ENCODE results near the gene MBP. TPM values are rescaled to one million over a fixed set of nuclear protein-coding genes. Genes with fewer than 3 reads are reported as not detected.

Gene MBP
- total RNA-seq, 1 experiment from 2014 or later: 88.8 TPM

- H3K4me1 ChIP-seq (ENCODE audit: control insufficient read depth, insufficient read depth, low read length): peaks cover 8% of the 10 kb centered on the region; the same call in 1 of the 2 replicates
- no TSS peak for BruUV-seq (replicated peaks)
- H3K36me3 ChIP-seq (ENCODE audit: control insufficient read depth, insufficient read depth, low read length): no peaks in the 10 kb centered on the region
- intact Hi-C loops (cut with micrococcal nuclease; ENCODE audit: unreplicated experiment) (no loop called here), in situ Hi-C loops (cut with HindIII; ENCODE audit: low pct_unique_long_range_greater_than_20kb, low sequenced_read_pairs) (no loop called here)
- no peak for TF ChIP-seq REST (IDR thresholded peaks at IDR 0.05; ENCODE audit: insufficient read depth in 1 of 2, low read depth in 2 of 2, low read length in 1 of 2)
- TF ChIP-seq CTCF (IDR thresholded peaks at IDR 0.05): no peak
- TF ChIP-seq SIN3A (IDR thresholded peaks at IDR 0.05; ENCODE audit: borderline replicate concordance, insufficient read depth, low read depth, low read length): no peak
- no peak for TF ChIP-seq POLR2AphosphoS5 (IDR thresholded peaks at IDR 0.05; ENCODE audit: low read depth, low read length)
- no peak for TF ChIP-seq TCF7L2 (IDR thresholded peaks at IDR 0.05; ENCODE audit: low read depth, low read length)
- no peak overlapping the region for H3K4me3 ChIP-seq (ENCODE audit: low read depth in 2 of 2, low read length in 2 of 2)
- POLR2A ChIA-PET: no interaction called here
- CTCF ChIA-PET: interaction anchor here (1.0 kb wide), 1 partner anchor 58 kb away, joined by 6 read pairs; no protein-coding TSS in a partner anchor
- no peaks in the 10 kb centered on the region for H3K27me3 ChIP-seq (ENCODE audit: control insufficient read depth, insufficient read depth, low read length)
- DNase-seq (ENCODE audit: low read depth, low spot score) (no peak), ATAC-seq (no peak)
- no peak overlapping the region for H3K27ac ChIP-seq (ENCODE audit: low read length)
- H3K9me3 ChIP-seq (ENCODE audit: control insufficient read depth, insufficient read depth, low read depth, low read length): no peaks in the 10 kb centered on the region
Observed at GRCh38 chr18:76996429-76996828, 136.2 kb downstream of the MBP start.

- in situ Hi-C loops (cut with HindIII; ENCODE audit: low pct_unique_long_range_greater_than_20kb, low sequenced_read_pairs): no loop called here
- no peaks in the 10 kb centered on the region for H3K36me3 ChIP-seq (ENCODE audit: control insufficient read depth, insufficient read depth, low read length)
- no peak overlapping the region for H3K4me3 ChIP-seq (ENCODE audit: low read depth in 2 of 2, low read length in 2 of 2)
- POLR2A ChIA-PET: no interaction called here
- no peaks in the 10 kb centered on the region for H3K27me3 ChIP-seq (ENCODE audit: control insufficient read depth, insufficient read depth, low read length)
- ATAC-seq: no peak
- intact Hi-C loops (cut with micrococcal nuclease; ENCODE audit: unreplicated experiment): no loop called here
- H3K4me1 ChIP-seq (ENCODE audit: control insufficient read depth, insufficient read depth, low read length): peaks cover 7% of the 10 kb centered on the region; the same call in 1 of the 2 replicates
- no peak for DNase-seq (ENCODE audit: low read depth, low spot score)
- H3K27ac ChIP-seq (ENCODE audit: low read length): no peak overlapping the region
- no peak for TF ChIP-seq POLR2AphosphoS5 (IDR thresholded peaks at IDR 0.05; ENCODE audit: low read depth, low read length)
- no peak for TF ChIP-seq REST (IDR thresholded peaks at IDR 0.05; ENCODE audit: insufficient read depth in 1 of 2, low read depth in 2 of 2, low read length in 1 of 2)
- no peak for TF ChIP-seq CTCF (IDR thresholded peaks at IDR 0.05)
- TF ChIP-seq SIN3A (IDR thresholded peaks at IDR 0.05; ENCODE audit: borderline replicate concordance, insufficient read depth, low read depth, low read length): no peak
- no TSS peak for BruUV-seq (replicated peaks)
- no peaks in the 10 kb centered on the region for H3K9me3 ChIP-seq (ENCODE audit: control insufficient read depth, insufficient read depth, low read depth, low read length)
- CTCF ChIA-PET: no interaction called here
Observed at GRCh38 chr18:76995896-76996295, 136.7 kb downstream of the MBP start.
